Mammary epithelial cell (primary cell): Measurements from ENCODE around the gene FBP1.

ENCODE experiments used
- EZH2 ChIP-seq: IDR thresholded peaks from 2 replicates; pipeline ENCODE4 v1.6.1; 2012; ENCODE audit warnings: low read length, inconsistent platforms, borderline replicate concordance
- TF ChIP-seq, protein P1 (sequence below), 2 donors: IDR thresholded peaks in 1 of 2; conservative IDR thresholded peaks in 1 of 2; 2 replicates each; pipeline ENCODE4 v1.5.1; 2011 to 2012; ENCODE audit warnings: inconsistent platforms in 2 of 2, low read length in 2 of 2, mild to moderate bottlenecking in 2 of 2, control low read depth in 1 of 2, low read depth in 1 of 2; ENCODE audit not compliant: insufficient read depth in 1 of 2; ENCODE audit errors: extremely low read depth in 1 of 2

DNA sequence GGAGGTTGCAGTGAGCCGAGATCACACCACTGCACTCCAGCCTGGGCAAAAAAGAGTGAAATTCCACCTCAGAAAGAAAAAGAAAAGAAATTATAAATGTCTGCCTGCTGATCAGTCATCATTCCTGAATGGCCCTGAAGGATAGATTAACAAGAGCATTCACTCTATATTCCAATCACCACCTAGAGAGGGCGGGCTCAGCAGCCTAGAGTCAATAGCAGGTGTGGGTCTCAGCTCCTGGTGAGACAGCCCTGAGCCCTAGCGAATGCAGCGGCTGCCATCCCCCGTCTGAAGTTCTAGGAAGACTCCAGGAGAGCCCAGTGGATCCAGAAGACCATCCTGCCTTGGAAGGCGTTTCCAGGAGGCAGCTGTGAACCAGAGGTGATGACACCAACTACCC is 12.0 kb downstream of the FBP1 start:
- TF ChIP-seq, protein P1, sequence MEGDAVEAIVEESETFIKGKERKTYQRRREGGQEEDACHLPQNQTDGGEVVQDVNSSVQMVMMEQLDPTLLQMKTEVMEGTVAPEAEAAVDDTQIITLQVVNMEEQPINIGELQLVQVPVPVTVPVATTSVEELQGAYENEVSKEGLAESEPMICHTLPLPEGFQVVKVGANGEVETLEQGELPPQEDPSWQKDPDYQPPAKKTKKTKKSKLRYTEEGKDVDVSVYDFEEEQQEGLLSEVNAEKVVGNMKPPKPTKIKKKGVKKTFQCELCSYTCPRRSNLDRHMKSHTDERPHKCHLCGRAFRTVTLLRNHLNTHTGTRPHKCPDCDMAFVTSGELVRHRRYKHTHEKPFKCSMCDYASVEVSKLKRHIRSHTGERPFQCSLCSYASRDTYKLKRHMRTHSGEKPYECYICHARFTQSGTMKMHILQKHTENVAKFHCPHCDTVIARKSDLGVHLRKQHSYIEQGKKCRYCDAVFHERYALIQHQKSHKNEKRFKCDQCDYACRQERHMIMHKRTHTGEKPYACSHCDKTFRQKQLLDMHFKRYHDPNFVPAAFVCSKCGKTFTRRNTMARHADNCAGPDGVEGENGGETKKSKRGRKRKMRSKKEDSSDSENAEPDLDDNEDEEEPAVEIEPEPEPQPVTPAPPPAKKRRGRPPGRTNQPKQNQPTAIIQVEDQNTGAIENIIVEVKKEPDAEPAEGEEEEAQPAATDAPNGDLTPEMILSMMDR (conservative IDR thresholded peaks at IDR 0.05 in 1 of 2, IDR thresholded peaks at IDR 0.05 in 1 of 2; ENCODE audit: extremely low read depth in 1 of 2, insufficient read depth in 1 of 2, low read depth in 1 of 2, low read length in 2 of 2): no peak
- no peak for TF ChIP-seq EZH2
